Measurements from ENCODE around the gene CA5B.
"Not testable (repeated sequence)": the region's sequence is repeated elsewhere in the genome, so short reads cannot be mapped to it uniquely, and the experiment has no call there.

CA5B gene

DNA sequence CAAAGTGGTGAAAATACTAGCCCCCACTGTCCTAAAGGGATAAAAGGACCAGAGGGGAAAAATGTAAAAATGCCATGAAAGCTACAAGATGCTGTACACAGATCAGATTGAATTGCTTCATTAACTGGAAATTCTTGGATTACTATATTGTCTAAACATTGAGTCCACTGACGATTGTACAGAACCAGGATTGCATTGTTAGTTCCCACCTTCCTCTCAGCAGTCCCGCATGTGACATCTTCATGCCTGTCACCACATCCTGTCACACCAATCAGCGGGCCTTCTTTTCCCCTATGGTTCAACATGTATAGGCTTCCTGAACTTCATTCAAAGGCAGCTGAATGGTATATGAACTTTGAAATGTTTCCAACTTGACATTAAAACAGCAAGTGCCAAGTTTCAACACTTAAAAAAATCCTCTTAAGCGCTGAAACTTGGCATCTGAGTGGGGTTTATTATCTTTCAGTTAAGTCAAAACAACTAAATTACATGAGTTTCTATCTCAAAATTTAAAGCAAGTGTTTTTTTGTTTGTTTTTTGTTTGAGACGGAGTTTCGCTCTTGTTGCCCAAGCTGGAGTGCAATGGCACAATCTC is 76.8 kb downstream of the CA5B start:
- no peak for DNase-seq (ENCODE audit: low spot score)

DNA sequence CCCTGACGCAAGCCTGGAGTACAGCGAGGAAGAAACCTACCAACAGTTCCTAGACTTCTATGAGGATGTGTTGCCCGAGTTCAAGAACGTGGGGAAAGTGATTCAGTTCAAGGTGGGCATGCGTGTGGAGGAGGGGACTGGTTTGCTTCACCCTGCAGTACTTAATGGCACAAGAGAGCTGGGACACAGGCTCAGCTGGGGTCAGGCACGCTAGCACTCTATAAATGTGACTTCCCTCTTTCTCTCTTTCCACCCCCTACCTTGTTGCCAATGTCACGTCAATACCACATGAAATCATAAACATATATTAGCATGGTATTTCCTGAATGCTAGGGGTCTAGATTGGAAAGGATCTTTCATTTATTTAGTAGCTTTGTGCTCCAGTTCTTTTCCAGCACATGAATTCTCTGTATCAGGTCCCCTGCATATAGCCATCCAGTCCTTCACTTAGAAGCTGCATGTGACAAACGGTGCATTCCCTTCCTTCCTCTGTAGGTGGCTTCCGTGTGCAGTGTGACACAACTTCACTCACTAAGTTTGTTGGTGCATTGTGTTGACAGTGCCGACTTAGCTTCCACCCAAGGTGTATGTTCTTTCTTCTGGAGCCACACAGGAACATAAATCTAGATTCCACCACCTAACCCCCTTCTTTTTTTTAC is 77.8 kb downstream of the CA5B start:
- peak; percentile 13 for DNase-seq (ENCODE audit: low spot score)

DNA sequence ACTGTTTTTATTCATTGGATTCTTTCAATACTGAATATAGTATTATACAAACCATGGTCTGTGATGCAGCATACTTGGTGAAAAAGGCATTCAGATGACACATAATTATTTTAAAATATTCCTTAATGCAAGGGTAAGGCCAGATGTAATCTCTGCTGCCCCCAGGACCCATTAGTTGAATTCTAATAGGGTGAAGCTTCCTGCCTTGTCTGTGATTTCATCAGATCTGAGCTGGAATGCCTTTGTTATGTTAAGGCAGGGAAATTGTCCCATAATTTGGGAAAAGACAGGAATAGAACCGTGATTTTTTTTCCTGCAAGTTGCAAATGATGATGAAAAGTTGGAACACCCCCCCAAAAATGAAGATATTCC is 78.4 kb downstream of the CA5B start:
- DNase-seq (ENCODE audit: low spot score), result no peak

DNA sequence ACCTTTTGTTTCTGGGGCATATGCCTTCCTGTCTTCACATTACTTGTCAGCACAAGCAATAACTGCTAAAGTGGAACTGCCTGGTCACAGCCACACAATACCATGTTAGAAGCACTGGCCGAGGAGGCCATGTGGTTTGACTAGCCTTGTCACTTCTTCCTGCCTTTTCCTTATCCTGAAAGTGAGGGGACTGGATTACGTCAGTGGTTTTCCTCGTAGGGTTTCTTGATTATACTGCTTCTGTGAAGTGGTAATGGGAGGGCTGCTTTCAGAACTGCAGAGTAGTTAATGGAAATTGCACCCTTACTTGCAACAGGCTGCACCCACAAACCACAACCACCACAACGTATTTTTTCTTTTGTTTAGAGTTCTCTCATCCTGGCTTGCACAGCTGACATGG is 78.8 kb downstream of the CA5B start:
- no peak for DNase-seq (ENCODE audit: low spot score)

DNA sequence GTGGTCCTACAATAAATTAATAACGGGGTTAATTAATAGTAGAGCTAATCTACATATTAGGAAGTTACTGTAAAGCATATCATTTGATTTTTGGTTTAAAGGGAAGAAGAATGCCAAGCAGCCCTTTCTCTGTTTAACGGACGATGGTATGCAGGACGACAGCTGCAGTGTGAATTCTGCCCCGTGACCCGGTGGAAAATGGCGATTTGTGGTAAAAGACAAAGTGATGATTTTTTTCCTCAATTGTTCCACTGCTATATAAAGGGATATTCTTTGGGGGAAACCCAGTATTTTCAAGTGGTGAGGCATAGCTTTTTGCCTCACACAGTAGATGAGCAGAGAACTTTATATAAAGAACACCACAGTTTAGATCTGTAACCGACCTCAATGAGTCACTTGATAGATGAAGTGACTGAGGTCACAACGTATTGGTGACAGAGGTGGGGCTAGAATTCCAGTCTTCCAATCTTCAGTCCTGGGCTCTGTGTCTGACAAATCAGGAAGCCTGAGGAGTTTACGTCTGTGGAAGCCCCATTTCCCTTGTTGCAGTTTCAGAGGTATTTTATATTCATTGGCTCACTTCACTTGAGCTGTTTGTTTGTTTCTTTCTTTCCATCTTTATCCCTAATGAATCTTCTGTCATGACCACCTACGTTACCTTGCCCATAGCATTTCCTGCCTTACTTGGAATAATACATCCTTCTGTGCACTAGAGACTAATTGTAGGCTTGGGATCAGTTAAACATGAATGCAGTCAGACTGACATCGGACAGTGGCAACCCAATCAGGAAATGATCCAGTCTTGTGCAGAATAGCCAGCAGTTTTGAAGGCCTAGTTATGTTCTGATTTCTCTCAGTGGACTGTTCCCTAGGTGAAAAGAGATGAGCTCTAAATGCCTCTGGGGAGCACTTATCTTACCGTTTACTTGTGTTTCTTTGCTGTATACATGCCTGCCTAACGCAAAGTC is 82.3 kb downstream of the CA5B start:
- DNase-seq (ENCODE audit: low spot score), result peak; percentile 5

DNA sequence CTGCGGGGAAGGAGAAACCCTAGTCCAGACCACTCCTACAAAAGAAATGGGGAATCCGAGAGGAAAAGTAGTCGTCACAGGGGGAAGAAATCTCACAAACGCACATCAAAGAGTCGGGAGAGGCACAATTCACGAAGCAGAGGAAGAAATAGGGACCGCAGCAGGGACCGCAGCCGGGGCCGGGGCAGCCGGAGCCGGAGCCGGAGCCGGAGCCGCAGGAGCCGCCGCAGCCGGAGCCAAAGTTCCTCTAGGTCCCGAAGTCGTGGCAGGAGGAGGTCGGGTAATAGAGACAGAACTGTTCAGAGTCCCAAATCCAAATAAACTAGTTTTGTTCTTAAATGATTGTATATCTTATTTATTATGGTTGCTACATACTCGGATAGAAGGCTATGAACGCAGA is 84.9 kb downstream of the CA5B start:
- no peak for DNase-seq (ENCODE audit: low spot score)

DNA sequence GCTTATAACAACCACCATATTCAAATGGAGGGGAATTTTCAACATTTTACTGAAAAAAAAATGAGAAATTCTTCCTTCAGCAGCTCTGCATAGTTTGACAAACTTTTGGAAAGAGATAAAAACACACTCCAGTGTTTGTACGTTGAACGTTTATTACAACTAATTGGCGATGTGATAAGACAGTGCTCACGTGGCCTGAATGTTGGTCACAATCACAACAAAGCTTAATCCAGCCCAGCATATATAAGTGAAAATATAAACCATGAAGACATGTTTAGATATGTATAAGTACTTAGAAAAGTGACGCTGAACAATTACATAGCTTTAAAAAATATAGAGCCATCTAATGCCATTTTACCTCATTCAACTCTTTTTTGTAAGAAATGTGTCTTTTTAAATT is 87.9 kb downstream of the CA5B start:
- no peak for DNase-seq (ENCODE audit: low spot score)

DNA sequence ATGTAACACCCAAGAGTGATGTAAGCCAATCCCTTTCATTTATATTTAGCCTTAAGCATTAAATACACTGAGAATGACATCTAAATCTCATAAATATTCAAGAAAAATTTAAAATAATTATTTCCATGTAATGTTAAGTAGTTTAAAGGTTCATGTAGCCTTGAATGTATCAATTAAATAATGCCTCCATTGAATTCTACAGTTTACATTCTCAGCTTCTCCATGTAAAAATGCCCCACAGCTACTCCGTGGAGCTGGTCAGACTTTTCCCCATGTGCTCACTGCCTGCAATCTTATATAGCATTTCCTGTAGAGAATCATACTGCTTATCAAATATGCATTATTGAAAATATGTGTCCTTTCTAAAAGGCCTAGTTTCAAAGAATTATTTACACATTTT is 91.1 kb downstream of the CA5B start:
- no peak for DNase-seq (ENCODE audit: low spot score)

DNA sequence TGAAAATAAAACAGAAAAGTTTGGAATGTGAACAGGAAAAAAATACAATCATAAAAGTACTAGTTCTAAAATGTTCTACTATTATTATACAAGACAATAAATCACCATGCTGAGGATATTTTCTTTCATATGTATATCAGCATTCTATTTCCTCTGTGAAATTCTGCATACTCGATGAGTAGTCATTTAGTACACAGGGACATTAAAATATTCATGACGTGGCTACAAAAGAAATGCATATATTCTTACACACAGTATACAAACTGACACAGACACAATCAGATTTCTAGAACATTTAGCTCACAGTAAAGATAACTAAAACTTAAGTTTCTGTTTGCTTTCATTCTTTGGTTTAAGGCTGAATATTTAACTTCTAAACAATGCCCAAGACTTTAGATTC is 93.3 kb downstream of the CA5B start:
- DNase-seq (ENCODE audit: low spot score), result not testable (repeated sequence)

DNA sequence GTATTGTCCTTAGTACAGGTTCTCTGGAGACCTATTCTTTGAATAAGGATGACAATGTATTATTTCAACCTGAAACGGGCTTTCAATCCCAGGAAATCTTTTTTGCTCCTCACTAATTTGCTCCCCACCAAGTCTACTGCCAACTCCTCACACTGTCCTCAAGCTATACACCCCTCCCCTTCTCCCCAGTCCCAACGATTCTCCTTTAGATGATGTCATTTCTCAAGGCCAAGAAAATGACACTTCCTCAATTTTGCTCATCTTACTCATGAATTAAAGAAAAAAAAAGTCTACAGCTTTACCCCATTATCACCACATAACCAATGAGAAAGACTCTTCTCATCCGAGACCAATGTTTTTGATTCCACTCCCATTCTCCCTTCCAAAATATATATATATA is 96.0 kb downstream of the CA5B start:
- DNase-seq (ENCODE audit: low spot score), result no peak

DNA sequence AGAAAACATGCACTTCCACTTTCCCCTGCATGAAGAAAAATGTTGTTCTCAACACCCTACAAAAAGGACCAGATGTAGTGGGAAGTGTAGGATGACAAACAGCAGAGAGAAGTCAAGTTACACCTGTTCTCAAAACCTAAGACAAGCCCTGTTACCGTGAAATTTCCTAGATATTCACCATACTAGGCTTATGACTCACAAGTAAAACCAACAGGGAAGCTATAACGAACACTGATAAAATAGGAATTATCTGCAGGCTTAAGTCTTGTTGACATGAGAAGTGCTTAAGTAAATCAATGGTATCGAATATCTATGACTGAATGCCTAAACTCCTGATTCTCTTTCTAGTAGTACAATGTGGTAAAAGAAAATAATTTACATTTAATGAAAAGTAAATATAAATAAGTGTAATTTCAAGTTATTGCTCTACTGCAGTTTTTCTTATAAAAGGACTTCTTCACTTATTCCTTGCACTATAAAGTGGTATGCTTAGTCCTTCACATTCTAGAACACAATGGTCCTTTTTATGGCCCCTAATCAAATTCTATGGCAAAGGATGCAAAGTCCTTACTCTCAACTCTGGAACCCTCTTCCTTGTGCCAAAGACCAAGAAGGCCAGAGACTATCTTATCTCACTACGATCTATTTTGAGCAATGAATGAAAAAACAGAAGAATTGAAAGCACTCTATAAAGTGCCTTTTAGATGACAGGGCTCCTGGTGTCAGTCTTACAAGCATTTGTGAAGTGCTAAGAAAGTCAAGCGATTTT is 96.9 kb downstream of the CA5B start:
- DNase-seq (ENCODE audit: low spot score), result no peak
